WTC11 (cell line): ENCODE data around the gene CDK5. TPM values are rescaled to one million over a fixed set of nuclear protein-coding genes. Genes with fewer than 3 reads are reported as not detected.

Source experiments
- ATAC-seq: fragments of 200-7000 bp; cut with Tn5 transposase; 2 replicates; pipeline ENCODE4 v1.10.0; 2021; ENCODE audit warnings: mild to moderate bottlenecking, moderate library complexity
- CTCF ChIA-PET: fragments of 300-600 bp; sonication (Branson Sonifier 250); formaldehyde crosslinking; loops from one replicate; lab custom pipeline; 2021; ENCODE audit warnings: antibody characterized with exemption; lab: Charles Lee
- POLR2A ChIA-PET: fragments of 350-600 bp; sonication (Branson Sonifier 250); formaldehyde crosslinking; loops from one replicate; lab custom pipeline; 2021; ENCODE audit warnings: antibody characterized with exemption; lab: Charles Lee
- DNase-seq: peaks from one replicate; pipeline ENCODE4 v3.0.0; 2021; ENCODE audit warnings: low spot score
- H3K27ac Mint-ChIP-seq: 2 replicates; pipeline ENCODE4 v1.8.0; 2021; ENCODE audit warnings: mixed read lengths
- H3K27me3 Mint-ChIP-seq: 2 replicates; pipeline ENCODE4 v1.8.0; 2021; ENCODE audit warnings: low read depth, mild to moderate bottlenecking, moderate library complexity, mixed read lengths
- H3K36me3 Mint-ChIP-seq: 2 replicates; pipeline ENCODE4 v1.8.0; 2021; ENCODE audit warnings: mixed read lengths
- H3K4me1 Mint-ChIP-seq: 2 replicates; pipeline ENCODE4 v1.8.0; 2022; ENCODE audit warnings: mixed read lengths
- H3K4me3 Mint-ChIP-seq: 2 replicates; pipeline ENCODE4 v1.8.0; 2021; ENCODE audit warnings: mild to moderate bottlenecking, moderate library complexity, mixed read lengths
- H3K9me3 Mint-ChIP-seq: 2 replicates; pipeline ENCODE4 v1.8.0; 2021; ENCODE audit warnings: mixed read lengths
- CTCF ChIP-seq: fragments of 200-600 bp; IDR thresholded peaks from 2 replicates; pipeline ENCODE4 v1.8.0; 2022; ENCODE audit warnings: antibody characterized with exemption
- E2F4 ChIP-seq: sonication (generic); formaldehyde crosslinking; IDR thresholded peaks from 2 replicates; pipeline ENCODE4 v1.8.1; 2022; ENCODE audit warnings: low read depth, mild to moderate bottlenecking, moderate library complexity, missing genetic modification reagents, borderline replicate concordance
- ETV6 ChIP-seq: sonication (generic); formaldehyde crosslinking; IDR thresholded peaks from 2 replicates; pipeline ENCODE4 v1.8.1; 2022; ENCODE audit warnings: mild to moderate bottlenecking, missing genetic modification reagents
- FOXK1 ChIP-seq: sonication (generic); formaldehyde crosslinking; IDR thresholded peaks from 2 replicates; pipeline ENCODE4 v1.8.0; 2022; ENCODE audit warnings: mild to moderate bottlenecking, moderate library complexity, missing genetic modification reagents
- FOXP1 ChIP-seq: sonication (generic); formaldehyde crosslinking; IDR thresholded peaks from 2 replicates; pipeline ENCODE4 v1.8.0; 2022; ENCODE audit warnings: missing genetic modification reagents, mild to moderate bottlenecking, moderate library complexity, borderline replicate concordance
- GTF2I ChIP-seq: fragments of 250-450 bp; sonication (Bioruptor Pico); conservative IDR thresholded peaks from 2 replicates; pipeline ENCODE4 v1.4.0; 2021; ENCODE audit warnings: mild to moderate bottlenecking
- JUN ChIP-seq: sonication (generic); formaldehyde crosslinking; IDR thresholded peaks from 2 replicates; pipeline ENCODE4 v1.8.0; 2023; ENCODE audit warnings: mild to moderate bottlenecking, missing genetic modification reagents
- KAT7 ChIP-seq: sonication (generic); formaldehyde crosslinking; IDR thresholded peaks from 2 replicates; pipeline ENCODE4 v1.8.1; 2023; ENCODE audit warnings: missing genetic modification reagents, mild to moderate bottlenecking, borderline replicate concordance
- NFYB ChIP-seq: sonication (generic); formaldehyde crosslinking; conservative IDR thresholded peaks from 2 replicates; pipeline ENCODE4 v1.8.0; 2022; ENCODE audit warnings: low read depth, missing genetic modification reagents
- SP1 ChIP-seq: sonication (generic); formaldehyde crosslinking; conservative IDR thresholded peaks from 2 replicates; pipeline ENCODE4 v1.8.1; 2022; ENCODE audit warnings: missing genetic modification reagents
- TP53 ChIP-seq: sonication (generic); formaldehyde crosslinking; IDR thresholded peaks from 2 replicates; pipeline ENCODE4 v1.8.1; 2023; ENCODE audit warnings: mild to moderate bottlenecking, missing genetic modification reagents
- ZNF232 ChIP-seq: sonication (generic); formaldehyde crosslinking; IDR thresholded peaks from 2 replicates; pipeline ENCODE4 v1.8.0; 2022; ENCODE audit warnings: mild to moderate bottlenecking, missing genetic modification reagents
- ZNF263 ChIP-seq: sonication (generic); formaldehyde crosslinking; IDR thresholded peaks from 2 replicates; pipeline ENCODE4 v1.8.1; 2022; ENCODE audit warnings: low read depth, mild to moderate bottlenecking, moderate library complexity, missing genetic modification reagents
- total RNA-seq: library from RNA; stranded (reverse); gene quantifications from 3 replicates; pipeline ENCODE4 v1.2.3, GENCODE V29; 2021
- TF ChIP-seq, protein P1 (sequence below): fragments of 250-450 bp; sonication (Bioruptor Pico); IDR thresholded peaks from 2 replicates; pipeline ENCODE4 v1.9.0; 2021; ENCODE audit warnings: mild to moderate bottlenecking
- TF ChIP-seq, protein P2 (sequence below): sonication (generic); formaldehyde crosslinking; IDR thresholded peaks from 2 replicates; pipeline ENCODE4 v1.8.0; 2023; ENCODE audit warnings: mild to moderate bottlenecking, missing genetic modification reagents
- TF ChIP-seq, protein P3 (sequence below): sonication (generic); formaldehyde crosslinking; IDR thresholded peaks from 2 replicates; pipeline ENCODE4 v1.8.1; 2023; ENCODE audit warnings: mild to moderate bottlenecking, missing genetic modification reagents
- TF ChIP-seq, protein P4 (sequence below): sonication (generic); formaldehyde crosslinking; IDR thresholded peaks from 2 replicates; pipeline ENCODE4 v1.8.1; 2022; ENCODE audit warnings: mild to moderate bottlenecking, moderate library complexity, missing genetic modification reagents
- TF ChIP-seq, protein P5 (sequence below): sonication (generic); formaldehyde crosslinking; IDR thresholded peaks from 2 replicates; pipeline ENCODE4 v1.8.0; 2022; ENCODE audit warnings: mild to moderate bottlenecking, missing genetic modification reagents

The CDK5 gene
- total RNA-seq, 1 experiment from 2014 or later: 27.8 TPM

- POLR2A ChIA-PET: no interaction called here
- H3K36me3 Mint-ChIP-seq: no peaks in the 10 kb centered on the region
- H3K27ac Mint-ChIP-seq: no peak overlapping the region
- TF ChIP-seq ETV6 (CRISPR knock-in tag) (no peak), JUN (CRISPR knock-in tag) (no peak), KAT7 (CRISPR knock-in tag) (no peak)
- TF ChIP-seq, protein P1, sequence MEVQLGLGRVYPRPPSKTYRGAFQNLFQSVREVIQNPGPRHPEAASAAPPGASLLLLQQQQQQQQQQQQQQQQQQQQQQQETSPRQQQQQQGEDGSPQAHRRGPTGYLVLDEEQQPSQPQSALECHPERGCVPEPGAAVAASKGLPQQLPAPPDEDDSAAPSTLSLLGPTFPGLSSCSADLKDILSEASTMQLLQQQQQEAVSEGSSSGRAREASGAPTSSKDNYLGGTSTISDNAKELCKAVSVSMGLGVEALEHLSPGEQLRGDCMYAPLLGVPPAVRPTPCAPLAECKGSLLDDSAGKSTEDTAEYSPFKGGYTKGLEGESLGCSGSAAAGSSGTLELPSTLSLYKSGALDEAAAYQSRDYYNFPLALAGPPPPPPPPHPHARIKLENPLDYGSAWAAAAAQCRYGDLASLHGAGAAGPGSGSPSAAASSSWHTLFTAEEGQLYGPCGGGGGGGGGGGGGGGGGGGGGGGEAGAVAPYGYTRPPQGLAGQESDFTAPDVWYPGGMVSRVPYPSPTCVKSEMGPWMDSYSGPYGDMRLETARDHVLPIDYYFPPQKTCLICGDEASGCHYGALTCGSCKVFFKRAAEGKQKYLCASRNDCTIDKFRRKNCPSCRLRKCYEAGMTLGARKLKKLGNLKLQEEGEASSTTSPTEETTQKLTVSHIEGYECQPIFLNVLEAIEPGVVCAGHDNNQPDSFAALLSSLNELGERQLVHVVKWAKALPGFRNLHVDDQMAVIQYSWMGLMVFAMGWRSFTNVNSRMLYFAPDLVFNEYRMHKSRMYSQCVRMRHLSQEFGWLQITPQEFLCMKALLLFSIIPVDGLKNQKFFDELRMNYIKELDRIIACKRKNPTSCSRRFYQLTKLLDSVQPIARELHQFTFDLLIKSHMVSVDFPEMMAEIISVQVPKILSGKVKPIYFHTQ (CRISPR knock-in tag): no peak
- H3K4me3 Mint-ChIP-seq: no peak overlapping the region
- DNase-seq (peak; percentile 65), ATAC-seq (0 out of 2 replicates have a peak, but pooled peaks have one; percentile 2)
- no peaks in the 10 kb centered on the region for H3K9me3 Mint-ChIP-seq
- CTCF ChIA-PET: interaction anchor here (0.6 to 6.6 kb wide), 50 partner anchors 10 to 1295 kb away, joined by 3 to 112 read pairs (median 6); partner anchors contain the start of genes ABCB8, ABCF2, AGAP3 and ATG9B
- H3K4me1 Mint-ChIP-seq: peaks cover 36% of the 10 kb centered on the region
- peaks cover 18% of the 10 kb centered on the region for H3K27me3 Mint-ChIP-seq
These were observed 48.2 kb downstream of the CDK5 start for GRCh38 chr7:151009327-151010036.

DNA sequence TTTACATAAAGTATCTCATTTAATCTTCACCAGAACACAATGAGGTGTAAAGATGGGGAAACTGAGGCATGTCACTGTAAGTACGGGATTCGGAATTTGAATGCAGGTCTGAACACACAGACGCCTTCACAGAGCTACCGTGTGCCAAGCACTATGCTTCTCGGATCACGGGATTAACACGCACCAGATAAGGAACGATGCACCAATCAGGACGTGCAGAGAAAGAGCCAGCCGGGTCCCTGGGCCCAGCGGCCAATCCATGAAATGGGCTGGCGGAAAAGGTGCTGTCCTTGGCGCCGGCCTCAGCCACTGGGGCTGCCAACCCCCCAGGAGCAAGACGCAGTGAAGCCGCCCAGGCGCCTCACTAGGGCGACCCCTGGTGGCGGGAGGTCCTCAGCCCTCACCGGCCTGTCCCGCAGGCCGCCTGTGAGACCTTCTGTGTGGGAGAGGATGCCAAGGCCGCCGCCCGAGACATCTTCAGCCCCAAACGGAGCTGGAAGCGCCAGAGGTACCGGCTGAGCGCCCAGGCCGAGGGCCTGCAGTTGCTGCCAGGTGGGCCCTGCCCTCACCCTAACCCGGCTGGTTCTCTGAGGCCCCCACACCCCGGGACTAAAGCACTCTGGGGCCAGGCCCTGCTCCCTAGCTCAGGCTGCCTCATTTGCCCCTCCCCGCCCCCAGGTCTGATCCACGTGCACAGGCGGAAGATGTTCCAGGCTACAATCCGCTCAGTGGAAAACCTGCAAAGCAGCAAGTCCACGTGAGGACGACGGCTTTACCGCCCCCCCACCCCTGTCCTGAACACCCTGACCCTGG, 49.0 kb downstream of the CDK5 start:
- ChIA-PET POLR2A (interaction anchor here (0.6 kb wide), 1 partner anchor 90 kb away, joined by 3 read pairs; no protein-coding TSS in a partner anchor), CTCF (interaction anchor here (0.6 to 6.6 kb wide), 43 partner anchors 10 to 248 kb away, joined by 3 to 112 read pairs (median 7); partner anchors contain the start of genes ABCB8, ABCF2, AGAP3 and CDK5)
- no peaks in the 10 kb centered on the region for H3K36me3 Mint-ChIP-seq
- H3K27ac Mint-ChIP-seq: no peak overlapping the region; the same call in 1 of the 2 replicates
- peaks cover 13% of the 10 kb centered on the region for H3K27me3 Mint-ChIP-seq
- DNase-seq (peak; percentile 95), ATAC-seq (peak; percentile 68)
- H3K9me3 Mint-ChIP-seq: no peaks in the 10 kb centered on the region
- H3K4me3 Mint-ChIP-seq: peak overlapping the region; percentile 40
- H3K4me1 Mint-ChIP-seq: peaks cover 32% of the 10 kb centered on the region
- TF ChIP-seq ZNF232 (CRISPR knock-in tag) (no peak), SP1 (CRISPR knock-in tag) (peak; percentile 74), FOXK1 (peak; percentile 59; the same call in 1 of the 2 replicates), ETV6 (CRISPR knock-in tag) (peak; percentile 68; the same call in 1 of the 2 replicates), CTCF (peak; percentile 86), E2F4 (CRISPR knock-in tag) (0 out of 2 replicates have a peak, but pooled peaks have one; percentile 31), GTF2I (CRISPR knock-in tag) (peak; percentile 83), NFYB (CRISPR knock-in tag) (peak; percentile 58), ZNF263 (CRISPR knock-in tag) (no peak), TP53 (CRISPR knock-in tag) (no peak), FOXP1 (CRISPR knock-in tag) (peak; percentile 62; the same call in 1 of the 2 replicates)
- TF ChIP-seq, protein P2, sequence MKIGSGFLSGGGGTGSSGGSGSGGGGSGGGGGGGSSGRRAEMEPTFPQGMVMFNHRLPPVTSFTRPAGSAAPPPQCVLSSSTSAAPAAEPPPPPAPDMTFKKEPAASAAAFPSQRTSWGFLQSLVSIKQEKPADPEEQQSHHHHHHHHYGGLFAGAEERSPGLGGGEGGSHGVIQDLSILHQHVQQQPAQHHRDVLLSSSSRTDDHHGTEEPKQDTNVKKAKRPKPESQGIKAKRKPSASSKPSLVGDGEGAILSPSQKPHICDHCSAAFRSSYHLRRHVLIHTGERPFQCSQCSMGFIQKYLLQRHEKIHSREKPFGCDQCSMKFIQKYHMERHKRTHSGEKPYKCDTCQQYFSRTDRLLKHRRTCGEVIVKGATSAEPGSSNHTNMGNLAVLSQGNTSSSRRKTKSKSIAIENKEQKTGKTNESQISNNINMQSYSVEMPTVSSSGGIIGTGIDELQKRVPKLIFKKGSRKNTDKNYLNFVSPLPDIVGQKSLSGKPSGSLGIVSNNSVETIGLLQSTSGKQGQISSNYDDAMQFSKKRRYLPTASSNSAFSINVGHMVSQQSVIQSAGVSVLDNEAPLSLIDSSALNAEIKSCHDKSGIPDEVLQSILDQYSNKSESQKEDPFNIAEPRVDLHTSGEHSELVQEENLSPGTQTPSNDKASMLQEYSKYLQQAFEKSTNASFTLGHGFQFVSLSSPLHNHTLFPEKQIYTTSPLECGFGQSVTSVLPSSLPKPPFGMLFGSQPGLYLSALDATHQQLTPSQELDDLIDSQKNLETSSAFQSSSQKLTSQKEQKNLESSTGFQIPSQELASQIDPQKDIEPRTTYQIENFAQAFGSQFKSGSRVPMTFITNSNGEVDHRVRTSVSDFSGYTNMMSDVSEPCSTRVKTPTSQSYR (CRISPR knock-in tag): peak; percentile 65; the same call in 1 of the 2 replicates
- TF ChIP-seq, protein P3, sequence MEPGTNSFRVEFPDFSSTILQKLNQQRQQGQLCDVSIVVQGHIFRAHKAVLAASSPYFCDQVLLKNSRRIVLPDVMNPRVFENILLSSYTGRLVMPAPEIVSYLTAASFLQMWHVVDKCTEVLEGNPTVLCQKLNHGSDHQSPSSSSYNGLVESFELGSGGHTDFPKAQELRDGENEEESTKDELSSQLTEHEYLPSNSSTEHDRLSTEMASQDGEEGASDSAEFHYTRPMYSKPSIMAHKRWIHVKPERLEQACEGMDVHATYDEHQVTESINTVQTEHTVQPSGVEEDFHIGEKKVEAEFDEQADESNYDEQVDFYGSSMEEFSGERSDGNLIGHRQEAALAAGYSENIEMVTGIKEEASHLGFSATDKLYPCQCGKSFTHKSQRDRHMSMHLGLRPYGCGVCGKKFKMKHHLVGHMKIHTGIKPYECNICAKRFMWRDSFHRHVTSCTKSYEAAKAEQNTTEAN (CRISPR knock-in tag): peak; percentile 86
- TF ChIP-seq, protein P4, sequence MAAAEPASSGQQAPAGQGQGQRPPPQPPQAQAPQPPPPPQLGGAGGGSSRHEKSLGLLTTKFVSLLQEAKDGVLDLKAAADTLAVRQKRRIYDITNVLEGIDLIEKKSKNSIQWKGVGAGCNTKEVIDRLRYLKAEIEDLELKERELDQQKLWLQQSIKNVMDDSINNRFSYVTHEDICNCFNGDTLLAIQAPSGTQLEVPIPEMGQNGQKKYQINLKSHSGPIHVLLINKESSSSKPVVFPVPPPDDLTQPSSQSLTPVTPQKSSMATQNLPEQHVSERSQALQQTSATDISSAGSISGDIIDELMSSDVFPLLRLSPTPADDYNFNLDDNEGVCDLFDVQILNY (CRISPR knock-in tag): 0 out of 2 replicates have a peak, but pooled peaks have one; percentile 36
- TF ChIP-seq, protein P5, sequence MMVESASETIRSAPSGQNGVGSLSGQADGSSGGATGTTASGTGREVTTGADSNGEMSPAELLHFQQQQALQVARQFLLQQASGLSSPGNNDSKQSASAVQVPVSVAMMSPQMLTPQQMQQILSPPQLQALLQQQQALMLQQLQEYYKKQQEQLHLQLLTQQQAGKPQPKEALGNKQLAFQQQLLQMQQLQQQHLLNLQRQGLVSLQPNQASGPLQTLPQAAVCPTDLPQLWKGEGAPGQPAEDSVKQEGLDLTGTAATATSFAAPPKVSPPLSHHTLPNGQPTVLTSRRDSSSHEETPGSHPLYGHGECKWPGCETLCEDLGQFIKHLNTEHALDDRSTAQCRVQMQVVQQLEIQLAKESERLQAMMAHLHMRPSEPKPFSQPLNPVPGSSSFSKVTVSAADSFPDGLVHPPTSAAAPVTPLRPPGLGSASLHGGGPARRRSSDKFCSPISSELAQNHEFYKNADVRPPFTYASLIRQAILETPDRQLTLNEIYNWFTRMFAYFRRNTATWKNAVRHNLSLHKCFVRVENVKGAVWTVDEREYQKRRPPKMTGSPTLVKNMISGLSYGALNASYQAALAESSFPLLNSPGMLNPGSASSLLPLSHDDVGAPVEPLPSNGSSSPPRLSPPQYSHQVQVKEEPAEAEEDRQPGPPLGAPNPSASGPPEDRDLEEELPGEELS (CRISPR knock-in tag): 0 out of 2 replicates have a peak, but pooled peaks have one; percentile 31
